H1 (cell line): ENCODE data around the gene UROD.

Experiments
- BCL11A ChIP-seq, 2 experiments: IDR thresholded peaks; one replicate each; pipeline ENCODE4 v1.6.1; 2011; ENCODE audit warnings: low read depth in 2 of 2, low read length in 2 of 2, mild to moderate bottlenecking in 2 of 2
- CTCF ChIP-seq, 3 experiments: IDR thresholded peaks; 1 replicate in 2 of 3; 2 replicates in 1 of 3; pipeline versions ENCODE4 v1.5.1 to v1.6.1; 2011; ENCODE audit warnings: low read length in 3 of 3, mild to moderate bottlenecking in 3 of 3, inconsistent platforms in 2 of 3, low read depth in 1 of 3, moderate library complexity in 1 of 3; ENCODE audit not compliant: insufficient read depth in 1 of 3; ENCODE audit errors: control extremely low read depth in 1 of 3
- POLR2A ChIP-seq, 2 experiments: IDR thresholded peaks; 1 replicate in 1 of 2; 2 replicates in 1 of 2; pipeline ENCODE4 v1.6.1; 2011; ENCODE audit warnings: low read depth in 2 of 2, low read length in 2 of 2, mild to moderate bottlenecking in 2 of 2; ENCODE audit errors: control extremely low read depth in 1 of 2
- SP2 ChIP-seq: IDR thresholded peaks from 2 replicates; pipeline ENCODE4 v1.6.1; 2012; ENCODE audit warnings: mild to moderate bottlenecking, low read length, inconsistent platforms

GRCh38 chr1:45059829-45060228 is 47.8 kb downstream of the UROD start:
- TF ChIP-seq CTCF (IDR thresholded peaks at IDR 0.05; ENCODE audit: control extremely low read depth in 1 of 3, insufficient read depth in 1 of 3, low read depth in 1 of 3, low read length in 3 of 3) (no peak), BCL11A (IDR thresholded peaks at IDR 0.05; ENCODE audit: low read depth in 2 of 2, low read length in 2 of 2) (no peak), POLR2A (IDR thresholded peaks at IDR 0.05; ENCODE audit: control extremely low read depth in 1 of 2, low read depth in 2 of 2, low read length in 2 of 2) (no peak), SP2 (no peak)
